Peyer's patch (tissue), 4 donors: ENCODE measurements around the gene AP3D1. TPM values are rescaled to one million over a fixed set of nuclear protein-coding genes. Genes with fewer than 3 reads are reported as not detected.

ENCODE experiments used
- DNase-seq, 3 donors: peaks; one replicate each; pipeline ENCODE4 v3.0.0-alpha.2; 2017 to 2019
- H3K27ac ChIP-seq, 4 donors: fragments of 200-600 bp; sonication (generic); one replicate each; pipeline ENCODE4 v1.5.1; 2016 to 2019
- H3K27me3 ChIP-seq, 2 donors: fragments of 200-600 bp; sonication (generic); one replicate each; pipeline ENCODE4 v1.5.1; 2019
- H3K36me3 ChIP-seq, 3 donors: fragments of 200-600 bp; sonication (generic); one replicate each; pipeline ENCODE4 v1.5.1; 2016 to 2019
- H3K4me1 ChIP-seq, 4 donors: fragments of 200-600 bp; sonication (generic); one replicate each; pipeline ENCODE4 v1.5.1; 2016 to 2019
- H3K4me3 ChIP-seq, 4 donors: fragments of 200-600 bp; sonication (generic); 1 replicate in 3 of 4; 2 replicates in 1 of 4; pipeline ENCODE4 v1.5.1; 2016 to 2019; ENCODE audit warnings: mild to moderate bottlenecking in 1 of 4
- H3K9me3 ChIP-seq, 4 donors: fragments of 200-600 bp; sonication (generic); one replicate each; pipeline ENCODE4 v1.5.1; 2016 to 2019; ENCODE audit warnings: mild to moderate bottlenecking in 1 of 4
- CTCF ChIP-seq, 6 experiments: fragments of 450-650 bp in 4 of 6; fragments of 200-600 bp in 2 of 6; sonication (generic) in 1 of 6; IDR thresholded peaks; one replicate each; pipeline ENCODE4 v1.5.1; 2017 to 2019; ENCODE audit warnings: antibody characterized with exemption in 6 of 6, mild to moderate bottlenecking in 3 of 6, moderate library complexity in 1 of 6
- POLR2A ChIP-seq, 2 donors: fragments of 450-650 bp; IDR thresholded peaks; one replicate each; pipeline ENCODE4 v1.5.1; 2017; ENCODE audit warnings: antibody characterized with exemption in 2 of 2, mild to moderate bottlenecking in 2 of 2, moderate library complexity in 2 of 2
- total RNA-seq, 4 donors: library from RNA; depleted of rRNA; stranded (reverse); fragments of >200 nt; gene quantifications; one replicate each; pipeline ENCODE4 v1.1.0, GENCODE V29; 2016

The AP3D1 gene
- total RNA-seq, 4 donors from 2014 or later = 104 to 136 (median 122) TPM

- no peak overlapping the region for H3K4me3 ChIP-seq
- H3K36me3 ChIP-seq = peaks cover 0 to 37% (median 0%) of the 10 kb centered on the region in 3 donors
- TF ChIP-seq CTCF (IDR thresholded peaks at IDR 0.05) (no peak), POLR2A (IDR thresholded peaks at IDR 0.05) (no peak)
- H3K27ac ChIP-seq = no peak overlapping the region
- H3K4me1 ChIP-seq = peaks cover 0 to 12% (median 2%) of the 10 kb centered on the region in 4 donors
- no peaks in the 10 kb centered on the region for H3K27me3 ChIP-seq
- H3K9me3 ChIP-seq = no peaks in the 10 kb centered on the region
- no peak for DNase-seq
Measured at GRCh38 chr19:2180881-2181632, 29.7 kb upstream of the AP3D1 start.

GRCh38 chr19:2180114-2180513 is 28.7 kb upstream of the AP3D1 start:
- Histone ChIP-seq H3K36me3 (peaks cover 0 to 30% (median 0%) of the 10 kb centered on the region in 3 donors), H3K4me1 (peaks cover 0 to 6% (median 2%) of the 10 kb centered on the region in 4 donors), H3K27ac (no peak overlapping the region), H3K9me3 (no peaks in the 10 kb centered on the region), H3K27me3 (no peaks in the 10 kb centered on the region), H3K4me3 (no peak overlapping the region)
- TF ChIP-seq POLR2A (IDR thresholded peaks at IDR 0.05) = no peak
- no peak for DNase-seq

DNA sequence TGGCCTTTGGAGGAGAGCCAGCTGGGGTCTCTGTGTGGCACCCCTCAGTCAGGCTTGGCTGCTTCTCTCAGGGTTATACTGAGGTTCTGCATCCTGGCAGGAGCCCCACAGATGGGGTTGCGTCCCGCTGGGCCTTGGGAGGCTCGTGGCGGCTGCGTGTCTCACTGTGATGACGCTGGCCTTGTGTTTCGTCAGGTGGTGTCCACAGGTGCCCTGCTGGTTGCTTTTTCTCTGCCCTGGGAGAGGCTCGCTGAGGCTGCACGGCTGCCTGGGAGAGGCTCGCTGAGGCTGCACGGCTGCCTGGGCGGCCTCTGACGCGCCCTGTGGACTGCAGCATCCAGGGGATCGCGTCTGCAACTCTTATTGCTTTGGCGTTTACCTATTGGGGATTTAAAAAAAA is 27.7 kb upstream of the AP3D1 start:
- Histone ChIP-seq H3K36me3 (peaks cover 0 to 19% (median 0%) of the 10 kb centered on the region in 3 donors), H3K4me3 (no peak overlapping the region), H3K4me1 (peaks cover 0 to 8% (median 2%) of the 10 kb centered on the region in 4 donors), H3K27me3 (no peaks in the 10 kb centered on the region), H3K27ac (no peak overlapping the region), H3K9me3 (no peaks in the 10 kb centered on the region)
- DNase-seq = no peak
- TF ChIP-seq CTCF (IDR thresholded peaks at IDR 0.05) = no peak
- TF ChIP-seq POLR2A (IDR thresholded peaks at IDR 0.05) = no peak

DNA sequence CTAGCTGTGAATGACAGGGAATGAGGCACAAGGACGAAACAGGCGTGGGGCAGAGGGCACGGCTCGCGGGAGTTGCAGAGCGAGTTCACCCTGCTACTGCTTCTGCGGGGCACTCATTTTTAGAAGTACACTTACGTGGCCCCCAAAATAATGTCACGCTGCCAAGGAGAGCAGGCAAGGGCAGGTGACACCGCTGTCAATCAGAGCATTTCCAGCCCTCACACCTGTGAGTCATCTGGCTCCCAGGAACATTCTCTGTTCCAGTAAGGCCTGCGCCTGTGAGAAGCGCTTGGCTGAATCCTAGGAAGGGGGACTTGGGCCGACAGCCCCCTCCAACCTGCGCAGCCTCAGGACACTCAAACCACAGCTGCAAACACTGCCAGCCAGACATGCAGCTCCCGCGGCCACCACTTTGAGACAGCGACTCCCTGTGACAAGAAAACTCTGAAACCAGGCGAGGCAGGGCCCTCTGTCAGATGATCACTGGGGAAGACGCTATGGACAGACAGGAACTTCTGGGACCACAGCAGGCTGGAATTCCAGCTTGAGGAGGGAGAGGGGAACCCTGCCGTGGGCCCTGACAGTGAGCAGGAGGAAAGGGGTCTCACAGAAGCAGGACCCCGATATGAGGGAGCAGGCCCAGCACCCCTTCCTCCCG is 25.1 kb upstream of the AP3D1 start:
- TF ChIP-seq CTCF (IDR thresholded peaks at IDR 0.05) = no peak
- no peak for TF ChIP-seq POLR2A (IDR thresholded peaks at IDR 0.05)
- peaks cover 0 to 30% (median 7%) of the 10 kb centered on the region in 4 donors for H3K4me1 ChIP-seq
- DNase-seq = no peak
- H3K27me3 ChIP-seq = no peaks in the 10 kb centered on the region
- peaks cover 0 to 14% (median 0%) of the 10 kb centered on the region in 3 donors for H3K36me3 ChIP-seq
- H3K4me3 ChIP-seq = no peak overlapping the region
- H3K27ac ChIP-seq = no peak overlapping the region
- H3K9me3 ChIP-seq = no peaks in the 10 kb centered on the region

GRCh38 chr19:2175742-2176141 is 24.4 kb upstream of the AP3D1 start:
- H3K27me3 ChIP-seq = no peaks in the 10 kb centered on the region
- TF ChIP-seq POLR2A (IDR thresholded peaks at IDR 0.05) (no peak), CTCF (IDR thresholded peaks at IDR 0.05) (no peak)
- H3K9me3 ChIP-seq = no peaks in the 10 kb centered on the region
- no peak overlapping the region for H3K27ac ChIP-seq
- peaks cover 5 to 37% (median 12%) of the 10 kb centered on the region in 4 donors for H3K4me1 ChIP-seq
- DNase-seq = no peak
- H3K4me3 ChIP-seq = no peak overlapping the region
- peaks cover 0 to 7% (median 0%) of the 10 kb centered on the region in 3 donors for H3K36me3 ChIP-seq
